Astrocyte of the hippocampus (primary cell): Measurements from ENCODE around the gene USP4.
"Not testable (repeated sequence)": the region's sequence is repeated elsewhere in the genome, so short reads cannot be mapped to it uniquely, and the experiment has no call there.

ENCODE experiments used
- DNase-seq: peaks from one replicate; pipeline ENCODE4 v3.0.0; 2011; ENCODE audit warnings: low read depth, low spot score

The USP4 gene

DNA sequence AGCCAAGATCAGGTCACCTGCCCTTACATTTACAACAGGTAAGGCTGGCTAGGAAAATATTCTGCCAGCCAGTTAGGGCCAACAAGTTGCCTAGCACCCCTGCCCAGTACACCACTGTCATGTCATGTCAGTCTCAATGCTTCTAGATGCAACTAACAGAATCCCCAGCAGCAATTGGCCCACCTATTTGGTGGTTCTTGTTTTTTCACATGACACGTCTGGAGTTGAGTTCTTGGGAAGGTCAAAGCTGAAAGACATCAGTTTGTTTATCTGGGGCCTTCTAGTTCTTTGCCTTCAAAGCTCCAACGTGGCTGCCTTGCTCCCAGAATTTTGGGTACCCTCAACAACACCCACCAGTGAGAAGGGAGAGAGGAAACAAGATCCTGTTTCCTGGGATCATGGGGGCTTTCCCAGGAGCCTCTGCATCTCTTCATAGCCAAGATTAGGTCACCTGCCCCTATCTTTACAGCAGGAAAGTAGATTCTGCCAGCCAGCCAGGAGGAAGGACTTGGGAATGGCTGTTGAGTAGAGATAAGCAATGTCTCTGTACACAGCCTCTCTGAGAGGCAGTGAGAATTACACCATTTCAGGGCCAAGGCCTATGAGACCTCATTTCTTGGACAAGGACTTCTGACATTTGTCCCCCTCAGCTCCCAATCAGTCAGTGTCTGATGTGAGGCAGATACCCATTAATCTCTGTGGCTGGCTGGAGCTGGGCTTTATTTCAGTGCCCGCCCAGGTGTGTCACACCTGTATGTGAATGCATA is 9.7 kb upstream of the USP4 start:
- DNase-seq = no peak

- DNase-seq = not testable (repeated sequence)
Observed at GRCh38 chr3:49348361-49348760, 8.5 kb upstream of the USP4 start.

GRCh38 chr3:49346797-49347251 is 7.0 kb upstream of the USP4 start:
- DNase-seq = no peak

DNA sequence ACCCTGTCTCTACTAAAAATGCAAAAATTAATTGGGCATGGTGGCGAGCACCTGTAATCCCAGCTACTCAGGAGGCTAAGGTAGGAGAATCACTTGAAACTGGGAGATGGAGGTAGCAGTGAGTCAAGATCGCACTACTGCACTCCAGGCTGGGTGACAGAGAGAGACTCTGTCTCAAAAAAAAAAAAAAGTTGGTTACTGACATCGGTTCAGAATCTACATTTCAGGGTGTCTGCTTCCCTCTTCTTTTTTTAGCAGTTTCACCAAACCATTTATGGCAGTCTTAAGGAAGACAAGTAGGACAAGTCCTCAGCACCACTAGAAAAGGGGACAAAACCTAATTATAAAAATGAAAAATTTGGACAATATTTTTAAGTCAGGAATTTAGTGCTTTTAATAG is 3.3 kb upstream of the USP4 start:
- no peak for DNase-seq

DNA sequence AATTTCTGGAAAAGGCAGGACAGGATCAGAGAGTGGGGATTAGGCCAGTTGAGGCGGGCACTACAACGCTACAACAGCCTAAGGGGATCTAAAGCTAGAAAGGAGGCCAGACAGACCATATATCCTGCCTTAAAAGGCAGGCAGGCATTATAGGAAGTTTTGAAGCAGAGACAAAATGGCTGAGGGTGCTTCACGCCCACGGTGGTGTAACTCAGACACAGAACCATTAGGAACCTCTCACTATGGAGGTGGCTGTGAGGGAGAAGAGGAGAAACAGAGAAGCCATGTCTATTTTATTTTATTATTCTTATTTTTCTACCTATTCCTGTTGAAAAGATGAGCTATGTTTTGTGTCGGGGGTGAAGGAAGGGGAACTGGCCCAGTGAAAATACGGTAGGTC is 2.1 kb upstream of the USP4 start:
- DNase-seq = no peak

DNA sequence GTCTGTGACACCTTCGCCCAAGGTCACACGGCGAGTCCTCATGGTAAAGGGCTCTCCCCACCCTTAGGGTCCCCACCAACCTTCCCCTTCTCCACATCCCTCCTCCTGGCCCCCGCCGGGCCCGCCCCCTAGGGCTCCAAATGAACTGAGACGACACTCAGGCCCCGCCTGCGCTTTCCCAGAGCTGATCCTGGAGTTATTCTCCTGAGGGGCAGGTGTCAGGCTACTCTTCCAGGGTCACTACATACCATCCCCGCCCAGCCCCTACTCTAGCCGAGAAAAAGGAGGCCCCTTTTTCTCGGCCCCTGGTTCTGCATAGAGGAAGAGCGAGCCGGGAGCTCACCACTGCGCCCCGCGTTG is 292 bp downstream of the USP4 start:
- no peak for DNase-seq

DNA sequence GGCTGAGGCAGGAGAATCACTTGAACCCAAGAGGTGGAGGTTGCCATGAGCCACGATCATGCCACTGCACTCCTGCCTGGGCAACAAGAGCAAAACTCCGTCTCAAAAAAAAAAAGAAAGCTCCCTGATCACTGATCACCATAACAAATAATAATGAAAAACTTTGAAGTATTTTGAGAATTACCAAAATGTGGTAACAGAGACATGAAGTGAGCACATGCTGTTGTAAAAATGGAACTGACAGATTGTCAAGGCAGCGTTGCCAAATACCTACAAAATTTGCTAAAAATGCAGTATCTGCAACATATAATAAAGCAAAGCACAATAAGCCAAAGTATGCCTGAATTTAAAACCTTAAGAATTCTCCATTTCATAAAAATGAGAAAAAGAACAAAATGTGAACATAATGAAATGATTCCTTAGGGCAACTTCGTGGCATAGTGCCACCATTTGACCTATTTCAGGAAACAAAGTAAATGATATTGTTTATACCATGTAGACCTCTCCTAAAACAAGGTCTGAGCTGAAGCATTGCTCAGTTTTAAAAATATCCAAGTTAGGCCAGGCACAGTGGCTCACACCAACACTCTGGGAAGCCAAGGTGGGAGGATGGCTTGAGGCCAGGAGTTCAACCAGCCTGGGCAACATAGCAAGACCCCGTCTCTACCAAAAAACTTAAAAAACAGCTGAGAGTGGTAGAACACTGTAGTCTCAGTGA is 5.8 kb downstream of the USP4 start:
- DNase-seq = no peak

- no peak for DNase-seq
Observed at GRCh38 chr3:49333091-49333490, 6.8 kb downstream of the USP4 start.

DNA sequence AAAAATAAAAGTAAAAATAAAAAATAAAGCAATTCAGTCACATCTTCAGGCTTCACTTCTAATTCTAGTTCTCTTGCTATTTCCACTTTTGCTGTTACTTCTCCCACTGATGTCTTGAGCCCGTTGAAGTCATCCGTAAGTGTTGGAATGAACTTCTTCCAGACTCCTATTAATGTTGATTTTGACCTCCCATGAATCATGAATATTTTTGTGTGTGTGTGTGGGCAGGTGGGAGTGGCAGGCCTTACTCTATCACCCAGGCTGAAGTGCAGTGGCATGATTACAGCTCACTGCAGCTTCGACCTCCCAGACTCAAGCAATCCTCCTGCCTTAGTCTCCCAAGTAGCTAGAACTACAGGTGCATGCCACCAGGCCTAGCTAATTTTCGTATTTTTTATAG is 10.7 kb downstream of the USP4 start:
- DNase-seq = no peak

GRCh38 chr3:49328350-49328749 is 11.5 kb downstream of the USP4 start:
- DNase-seq = not testable (repeated sequence)

DNA sequence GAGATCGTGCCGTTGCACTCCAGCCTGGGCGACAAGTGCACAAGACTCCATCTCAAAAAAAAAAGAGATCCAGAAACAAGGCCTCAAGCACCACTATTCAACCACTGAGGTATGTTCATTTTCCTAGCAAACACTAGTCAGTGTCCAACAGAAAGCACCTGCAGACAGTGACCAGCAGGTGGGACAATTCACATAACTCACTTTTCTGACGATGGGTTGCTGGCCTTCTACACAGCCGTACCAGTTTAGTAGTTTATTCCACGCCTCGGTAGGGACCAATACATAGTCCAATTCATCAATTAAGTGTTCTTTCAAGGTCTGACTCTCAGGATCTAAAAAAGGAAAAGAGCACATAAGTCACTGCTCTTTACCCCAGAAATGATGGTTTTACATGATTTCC is 12.4 kb downstream of the USP4 start:
- no peak for DNase-seq

GRCh38 chr3:49324768-49325167 is 15.1 kb downstream of the USP4 start:
- no peak for DNase-seq

- DNase-seq = no peak
Observed at GRCh38 chr3:49316696-49317457, 23.0 kb downstream of the USP4 start.

- no peak for DNase-seq
Observed at GRCh38 chr3:49313896-49314688, 25.8 kb downstream of the USP4 start.

GRCh38 chr3:49311283-49311682 is 28.6 kb downstream of the USP4 start:
- DNase-seq = no peak

DNA sequence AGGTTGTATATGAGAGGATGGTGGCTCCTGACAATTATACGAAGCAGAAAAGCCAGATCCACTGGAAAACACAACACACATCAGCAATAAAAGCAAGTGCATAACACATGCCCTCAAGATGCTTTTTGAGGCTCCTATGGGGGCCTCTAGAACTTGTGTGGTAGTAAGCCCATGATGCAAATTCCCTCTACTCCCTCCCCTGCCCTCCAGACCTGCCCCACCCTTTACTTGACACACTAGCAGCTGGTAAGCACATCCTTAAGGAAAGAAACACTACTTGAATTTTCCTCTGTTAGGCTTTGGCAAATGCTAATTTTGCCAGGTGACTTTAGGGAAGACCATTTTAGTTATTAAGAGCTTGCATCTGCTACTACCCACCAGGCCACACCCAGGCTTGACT is 29.2 kb downstream of the USP4 start:
- no peak for DNase-seq

- no peak for DNase-seq
Observed at GRCh38 chr3:49305608-49306007, 34.2 kb downstream of the USP4 start.

- DNase-seq = no peak
Observed at GRCh38 chr3:49302613-49303012, 37.2 kb downstream of the USP4 start.

GRCh38 chr3:49300595-49300994 is 39.3 kb downstream of the USP4 start:
- DNase-seq = no peak

GRCh38 chr3:49298511-49298910 is 41.3 kb downstream of the USP4 start:
- DNase-seq = no peak

DNA sequence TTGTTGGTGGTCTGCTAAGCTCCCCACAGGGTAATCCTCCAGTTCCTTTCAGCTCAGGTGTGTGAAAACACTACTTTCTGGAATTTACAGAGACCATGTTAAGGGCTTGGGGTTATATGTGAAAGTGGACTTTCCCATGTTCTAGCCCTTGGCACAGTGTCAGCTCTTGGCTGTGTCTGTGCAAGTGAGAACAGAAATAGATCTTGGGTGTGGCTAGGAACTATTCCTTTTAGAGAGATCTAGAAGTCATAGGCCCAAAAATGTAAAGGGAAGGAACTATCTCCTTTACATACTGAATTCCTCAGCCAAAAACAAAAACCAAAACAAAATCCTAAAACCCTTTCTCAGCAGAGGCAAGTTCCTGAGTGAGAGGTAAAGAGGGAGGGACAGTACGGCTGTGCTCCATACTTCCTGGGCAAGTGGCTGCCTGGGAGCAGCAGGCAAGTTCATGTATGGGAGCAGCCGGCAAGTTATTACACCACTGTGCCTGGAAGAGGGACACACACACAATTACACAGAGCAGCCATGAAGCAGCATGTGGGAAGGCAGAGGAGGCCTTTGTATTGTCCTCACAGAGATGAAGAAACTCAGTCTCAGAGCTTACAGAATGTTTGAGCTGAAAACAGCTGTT is 43.0 kb downstream of the USP4 start:
- no peak for DNase-seq
